Inflammatory macrophage treated with lipopolysaccharide for 1 hour (primary cell): Measurements from ENCODE around the gene UPF1.

ENCODE experiments used
- DNase-seq, 2 donors: peaks; one replicate each; pipeline ENCODE4 v3.0.0-alpha.2; 2020 to 2022

The UPF1 gene

DNA sequence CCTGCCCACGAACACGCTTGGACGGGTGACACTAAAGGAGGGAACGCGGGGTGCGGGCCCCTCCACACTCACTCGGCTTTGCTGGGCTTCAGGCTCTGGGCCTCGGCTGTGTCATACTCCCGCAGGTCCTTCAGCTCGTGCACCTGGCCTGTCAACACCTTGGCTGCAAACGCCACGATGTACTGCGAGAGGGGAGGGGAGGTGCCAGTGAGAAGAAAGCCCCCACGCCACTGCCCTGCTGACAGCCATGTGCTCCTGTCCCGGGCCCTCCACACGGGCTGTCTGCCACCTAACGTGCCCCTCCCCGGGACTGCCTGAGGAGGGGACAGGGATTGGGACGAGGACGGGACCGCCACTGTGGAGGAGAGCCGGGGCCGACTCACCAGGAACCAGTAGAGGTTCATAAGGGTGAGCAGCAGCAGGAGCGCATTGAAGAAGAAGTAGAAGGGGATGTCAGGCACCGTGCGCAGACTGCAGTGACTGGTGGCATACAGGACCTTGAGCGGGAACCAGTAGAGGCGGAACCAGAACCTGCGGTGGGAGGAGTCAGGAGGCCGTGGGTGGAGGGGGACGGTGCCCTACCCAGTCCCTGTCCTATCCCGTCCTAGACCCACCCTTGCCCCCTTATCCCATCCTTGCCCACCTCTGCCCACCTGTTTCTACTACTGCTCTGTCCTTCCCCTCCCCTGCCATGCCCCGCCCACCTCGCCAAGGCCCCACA lies 47.3 kb downstream of the UPF1 start:
- DNase-seq: no peak

DNA sequence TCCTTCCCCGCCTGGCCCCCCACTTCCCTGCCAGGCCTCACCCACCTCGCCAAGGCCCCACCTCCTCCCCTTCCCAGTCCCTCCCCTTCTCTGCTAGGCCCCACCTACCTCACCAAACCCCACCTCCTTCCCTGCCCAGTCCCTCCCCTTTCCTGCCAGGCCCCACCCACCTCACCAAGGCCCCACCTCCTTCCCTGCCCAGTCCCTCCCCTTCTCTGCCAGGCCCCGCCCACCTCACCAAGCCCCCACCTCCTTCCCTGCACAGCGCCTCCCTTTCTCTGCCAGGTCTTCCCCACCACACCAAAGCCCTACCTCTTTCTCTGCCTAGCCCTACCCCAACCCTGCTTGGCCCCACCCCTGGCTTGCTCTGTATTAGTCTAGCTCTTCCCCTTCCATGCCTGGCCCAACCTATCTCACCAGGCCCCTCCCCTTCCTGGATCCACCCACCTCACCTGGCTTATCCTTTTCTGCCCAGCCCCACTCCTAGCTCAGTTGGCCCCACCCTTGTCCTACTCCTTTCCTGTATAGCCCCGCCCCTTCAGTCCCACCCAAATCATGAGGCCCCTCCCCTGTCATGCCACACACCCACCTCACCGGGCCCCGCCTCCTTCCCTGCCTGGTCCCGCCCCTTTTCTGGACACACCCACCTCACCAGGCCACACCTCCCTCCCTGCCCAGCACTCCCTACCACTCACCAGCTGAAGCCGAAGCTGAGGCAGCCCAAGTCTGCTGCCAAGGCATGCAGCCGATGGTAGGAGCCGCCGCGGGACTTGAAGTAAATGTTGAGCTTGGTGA lies 48.0 kb downstream of the UPF1 start:
- peak in 1 of 2 donors; percentile 37 for DNase-seq

DNA sequence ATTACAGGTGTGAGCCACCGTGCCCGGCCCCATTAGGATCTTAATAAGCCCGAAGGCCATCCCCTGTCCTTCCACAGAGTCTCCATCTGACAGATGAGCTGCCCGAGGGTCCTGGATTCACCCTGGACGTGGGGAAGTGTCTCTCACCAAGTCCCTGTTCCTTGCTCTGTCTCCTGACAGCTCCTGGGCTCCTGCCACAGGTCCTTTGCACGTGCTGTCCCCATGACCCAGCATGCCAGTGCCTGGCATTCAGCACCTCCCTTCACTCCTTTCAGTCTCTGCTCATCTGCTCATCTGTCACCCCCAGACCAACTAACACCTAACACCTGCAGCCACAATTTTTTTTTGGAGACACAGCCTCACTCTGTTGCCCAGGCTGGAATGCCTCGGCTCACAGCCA lies 49.7 kb downstream of the UPF1 start:
- no peak for DNase-seq

DNA sequence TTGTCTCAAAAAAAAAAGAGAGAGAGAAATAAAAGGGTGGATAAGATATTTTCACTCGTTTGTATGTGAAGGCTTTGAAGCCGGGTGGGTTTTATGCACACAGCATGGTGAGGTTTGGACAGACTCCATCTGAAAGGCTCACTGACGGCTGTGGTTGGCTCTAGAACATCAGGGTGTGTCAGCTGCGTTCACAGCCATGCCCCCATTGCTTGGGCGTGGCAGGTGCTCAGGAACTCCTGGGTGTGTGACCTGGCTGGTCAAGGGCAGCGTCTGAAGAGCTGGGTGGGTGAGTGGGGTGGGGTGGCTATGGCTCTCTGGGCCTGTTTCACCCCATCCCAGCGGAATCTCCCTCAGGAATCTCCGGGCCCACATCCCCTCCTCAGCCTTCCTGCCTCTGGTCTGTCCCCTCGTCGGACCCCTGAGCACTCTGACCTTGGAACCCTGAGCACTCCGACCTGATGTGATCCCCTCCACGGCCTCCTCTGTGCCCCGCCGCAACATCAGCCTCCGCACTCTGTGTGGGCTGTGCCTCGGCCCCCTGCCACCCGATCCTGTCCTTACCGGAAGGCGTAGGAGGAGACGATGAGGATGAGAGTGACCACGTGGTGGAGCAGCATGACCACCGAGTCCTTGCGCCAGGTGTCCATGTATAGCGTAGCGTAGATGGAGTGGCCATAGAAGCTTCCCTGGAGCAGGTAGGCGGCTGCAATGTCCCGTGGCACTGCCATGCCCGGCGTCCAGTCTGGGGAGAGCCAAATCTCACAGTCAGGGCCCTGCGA lies 52.0 kb downstream of the UPF1 start:
- DNase-seq: no peak

DNA sequence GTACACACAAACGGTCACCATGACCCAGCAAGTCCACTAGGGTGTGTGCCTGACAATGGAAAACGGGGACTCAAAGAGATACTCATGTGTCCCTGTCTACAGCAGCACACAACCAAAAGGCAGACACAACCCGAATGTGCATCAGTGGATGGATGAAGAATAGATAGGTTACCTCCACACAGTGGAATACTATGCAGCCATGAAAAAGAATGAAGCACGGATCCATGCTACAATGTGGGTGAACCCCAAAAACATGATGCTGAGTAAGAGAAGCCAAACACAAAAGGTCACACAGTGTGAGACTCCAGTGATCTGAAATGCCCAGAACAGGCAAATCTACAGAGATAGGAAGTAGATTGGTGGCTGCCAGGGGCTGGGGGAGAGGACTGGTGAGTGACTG lies 55.2 kb downstream of the UPF1 start:
- no peak for DNase-seq

DNA sequence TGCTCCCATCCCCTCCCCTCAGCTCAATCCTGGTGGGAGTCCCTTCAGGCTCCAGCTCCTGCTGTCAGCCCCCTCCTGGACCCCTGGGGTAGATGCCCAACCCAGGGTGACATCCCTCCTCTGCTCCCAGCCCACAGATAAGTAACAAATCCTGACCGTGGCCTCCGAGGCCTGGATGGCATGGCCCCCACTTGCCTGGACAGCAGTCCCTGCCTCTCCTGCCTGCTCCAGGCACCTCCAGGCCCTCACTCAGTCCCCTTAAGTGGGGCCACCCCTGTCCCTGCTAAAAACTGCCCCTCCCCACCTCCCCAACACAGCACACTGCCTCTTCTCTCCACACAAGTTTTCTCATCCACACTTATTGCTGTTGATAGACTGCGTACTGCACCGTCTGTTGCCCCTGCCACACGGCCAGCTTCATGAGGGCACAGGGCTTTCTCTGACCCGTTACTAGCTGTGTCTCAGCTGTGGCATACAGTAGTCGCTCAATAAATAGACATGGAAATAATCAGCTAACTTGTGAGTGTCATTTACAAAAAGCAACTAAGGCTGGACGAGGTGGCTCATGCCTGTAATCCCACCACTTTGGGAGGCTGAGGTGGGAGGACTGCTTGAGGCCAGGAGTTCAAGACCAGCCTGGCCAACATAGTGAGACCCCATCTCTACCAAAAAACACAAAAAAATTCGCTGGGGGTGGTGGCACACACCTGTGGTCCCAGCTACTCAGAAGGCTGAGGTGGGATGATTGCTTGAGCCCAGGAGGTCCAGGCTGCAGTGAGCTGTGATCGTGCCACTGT lies 58.4 kb downstream of the UPF1 start:
- DNase-seq: no peak

DNA sequence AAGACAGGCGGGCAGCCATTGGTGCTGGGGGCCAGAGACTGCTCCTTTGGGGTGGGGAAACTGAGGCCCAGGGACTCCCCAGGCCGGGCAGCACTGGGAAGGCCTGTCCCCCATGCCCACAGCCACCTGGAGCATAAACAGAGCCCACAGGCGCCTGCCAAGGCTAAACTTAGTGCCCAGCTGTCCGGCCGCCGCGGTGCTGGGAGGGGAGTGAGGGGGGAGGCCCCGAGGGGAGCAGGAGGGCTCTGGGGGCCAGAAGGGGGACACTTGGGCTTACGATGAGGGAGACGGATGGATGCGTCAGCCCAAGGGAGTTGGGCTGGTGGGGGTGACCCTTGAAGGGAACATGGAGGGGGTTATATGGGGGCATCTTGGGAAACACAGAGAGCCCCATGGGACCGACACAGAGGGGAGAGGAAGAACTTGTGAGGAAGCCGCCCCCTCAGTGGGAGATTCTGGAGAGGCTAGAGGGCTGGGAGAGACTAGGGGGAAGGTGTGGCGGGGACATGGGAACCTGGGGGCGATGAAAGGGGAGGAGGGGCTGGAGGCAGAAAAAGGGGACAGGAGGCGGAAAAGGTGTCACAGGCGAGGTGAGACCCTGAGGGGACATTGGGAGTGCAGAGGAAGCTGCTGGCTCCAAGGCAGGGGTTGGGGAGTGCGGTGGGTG lies 62.0 kb downstream of the UPF1 start:
- no peak for DNase-seq

DNA sequence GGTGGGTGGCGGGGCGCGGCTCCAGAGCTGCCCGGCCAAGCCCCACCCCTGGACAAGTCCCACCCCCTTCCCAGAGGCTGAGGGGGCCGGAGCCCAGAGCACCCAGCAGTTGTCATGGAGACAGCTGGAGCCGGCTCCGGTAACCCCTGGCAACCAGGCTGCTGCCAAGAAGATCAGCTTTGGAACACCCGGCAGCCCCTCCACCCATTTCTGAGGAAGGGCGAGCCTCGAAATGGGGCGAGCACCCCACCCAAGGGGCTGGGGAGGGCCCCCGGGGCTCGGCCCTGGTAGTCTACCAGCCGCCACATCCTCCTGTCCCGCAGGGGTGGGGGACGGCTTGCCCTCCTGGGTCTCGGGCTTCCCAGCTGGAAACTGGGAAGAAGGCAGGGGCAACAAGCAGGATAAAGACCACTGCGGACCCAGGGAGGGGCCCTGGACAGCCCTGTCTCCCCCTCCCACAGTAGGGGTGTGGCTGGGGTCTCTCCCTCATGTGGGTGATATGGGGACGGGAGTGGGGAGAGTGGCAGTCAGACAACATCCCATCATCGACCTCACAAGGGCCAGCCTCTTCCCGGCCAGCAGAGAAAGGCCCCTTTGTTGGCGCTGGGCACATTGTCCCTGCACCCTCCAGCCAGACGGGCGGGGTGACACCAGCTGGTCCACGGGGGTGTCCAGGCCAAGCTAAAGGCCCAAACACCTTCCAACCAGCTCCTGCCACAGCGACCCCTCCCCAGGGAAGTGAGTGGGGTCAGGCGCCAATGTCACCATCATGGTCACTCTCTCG lies 62.7 kb downstream of the UPF1 start:
- DNase-seq: no peak

DNA sequence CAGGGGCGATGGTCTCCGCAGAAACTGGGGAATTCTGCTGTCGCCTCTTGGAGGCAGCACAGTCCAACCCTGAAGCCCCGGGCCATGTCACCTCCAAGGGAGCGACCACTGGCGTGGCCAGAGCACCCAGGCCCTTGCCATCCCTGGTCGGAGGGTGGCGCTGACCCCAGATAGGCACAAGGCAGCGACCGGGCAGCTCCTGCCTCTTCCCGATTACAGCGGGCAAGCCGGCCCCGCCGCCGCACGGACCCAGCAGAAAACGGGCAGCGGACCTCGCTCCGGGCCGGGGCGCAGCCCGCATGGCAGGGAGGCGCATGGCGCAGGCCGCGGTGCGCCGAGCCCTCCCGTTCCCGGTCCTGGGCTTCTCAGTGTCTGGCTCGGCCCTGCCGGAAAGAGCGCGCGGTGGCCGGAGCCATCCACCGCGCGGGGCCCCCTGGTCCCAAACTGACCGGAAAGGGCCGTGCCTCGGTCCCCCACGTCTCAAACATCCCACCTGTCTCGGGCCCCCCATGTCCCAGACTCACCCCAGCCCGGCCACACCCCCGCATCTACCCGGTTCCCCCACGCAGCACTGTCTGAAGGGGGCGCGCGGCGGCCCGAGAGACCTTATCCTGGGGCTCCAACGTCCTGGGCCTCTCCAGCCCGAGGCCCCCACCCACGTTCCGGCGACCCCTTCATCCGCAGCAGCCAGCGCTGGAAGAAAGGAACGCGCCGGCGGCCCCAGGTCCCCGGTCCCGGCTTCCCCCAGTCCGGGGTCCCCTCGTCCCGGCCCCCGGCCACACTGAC lies 63.5 kb downstream of the UPF1 start:
- peak; percentile 26 to 31 for DNase-seq

DNA sequence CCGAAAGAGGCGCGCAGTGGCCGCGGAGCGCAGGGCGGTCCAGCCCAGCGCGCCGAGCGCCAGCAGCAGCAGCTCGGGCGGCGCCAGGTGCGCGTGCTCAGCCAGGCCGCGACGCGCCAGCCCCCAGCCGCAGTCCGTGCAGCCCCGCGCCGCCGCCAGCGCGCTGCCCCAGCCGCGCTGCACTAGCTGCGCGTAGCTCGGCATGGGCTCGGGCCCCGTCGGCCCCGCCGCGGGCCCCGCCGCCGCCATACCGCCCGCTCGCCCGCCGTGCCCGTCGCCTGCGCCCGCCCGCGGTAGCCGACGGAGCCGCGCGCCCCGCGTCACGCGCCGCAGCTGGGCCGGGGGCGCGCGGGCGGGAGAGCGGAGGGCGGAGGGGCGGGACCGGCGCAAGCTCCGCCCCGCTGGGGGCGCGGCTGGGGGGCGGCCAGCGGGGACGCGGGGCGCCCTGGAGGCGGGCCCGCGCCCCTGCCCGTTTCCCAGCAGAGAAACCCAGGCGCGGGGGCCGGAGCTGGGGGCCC lies 64.1 kb downstream of the UPF1 start, which contains the start of gene CERS1:
CERS1 (minus strand) TSS at position 335 of the 518 bp plus-strand sequence; CDS start at position 249, 86 bp downstream.
- no peak for DNase-seq

DNA sequence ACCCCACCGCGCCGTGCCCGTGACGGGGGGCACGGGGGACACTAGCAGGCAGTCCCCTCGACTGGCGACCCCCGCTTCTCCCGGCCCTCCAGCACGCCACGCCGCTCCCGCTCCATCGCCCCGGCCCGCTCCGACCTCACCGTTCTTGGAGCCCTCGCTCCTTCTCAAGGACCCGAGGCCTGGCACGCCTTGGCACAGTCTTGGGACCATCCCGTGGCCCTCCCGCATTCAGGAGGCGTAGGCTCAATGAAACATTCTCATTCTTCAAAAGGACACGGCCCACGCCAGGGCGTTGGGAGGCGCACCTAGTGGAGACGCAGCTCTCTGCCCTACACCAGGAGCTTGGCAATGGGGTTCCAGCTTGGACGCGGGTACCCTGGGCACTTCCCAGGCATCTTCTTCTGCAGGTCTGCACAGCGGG lies 64.7 kb downstream of the UPF1 start:
- DNase-seq: no peak

DNA sequence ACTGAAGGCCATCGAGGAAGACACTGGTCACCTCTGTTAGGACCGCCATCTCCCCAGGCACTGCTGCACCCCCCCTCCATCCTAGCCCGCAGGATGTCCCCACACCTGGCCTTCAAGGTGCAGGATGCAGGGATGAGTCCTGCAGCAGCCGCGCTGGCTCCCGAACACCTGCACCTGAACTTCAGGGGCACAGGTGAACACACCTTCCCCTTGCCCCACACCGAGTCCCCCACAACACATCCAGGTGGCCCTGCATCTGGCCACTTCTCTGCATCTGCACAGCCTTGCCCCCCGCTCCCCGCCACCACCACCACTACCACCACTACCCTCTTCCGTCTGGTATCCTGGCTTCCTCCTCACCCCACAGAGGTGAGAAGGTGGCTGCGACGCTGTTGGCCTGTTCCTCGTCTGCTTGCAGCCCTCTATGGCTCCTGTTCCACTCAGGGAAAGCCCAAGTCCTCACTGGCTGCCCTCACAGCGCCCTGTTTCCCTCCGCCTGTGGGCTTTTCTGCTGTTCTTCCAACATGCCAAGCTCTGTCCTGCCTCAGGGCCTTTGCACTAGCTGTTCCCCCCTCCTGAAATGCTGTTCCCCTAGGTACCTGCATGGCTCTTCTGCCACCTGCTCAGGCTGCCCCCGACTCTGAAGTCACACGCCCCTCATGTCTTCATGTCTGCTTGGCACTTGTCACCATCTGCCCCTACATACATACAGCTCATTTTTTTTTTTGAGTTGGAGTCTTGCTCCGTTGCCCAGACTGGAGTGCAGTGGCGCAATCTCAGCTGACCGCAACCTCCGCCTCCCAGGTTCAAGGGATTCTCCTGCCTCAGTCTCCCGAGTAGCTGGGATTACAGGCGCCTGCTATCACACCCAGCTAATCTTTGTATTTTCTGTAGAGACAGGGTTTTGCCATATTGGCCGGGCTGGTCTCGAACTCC lies 65.6 kb downstream of the UPF1 start:
- DNase-seq: no peak

DNA sequence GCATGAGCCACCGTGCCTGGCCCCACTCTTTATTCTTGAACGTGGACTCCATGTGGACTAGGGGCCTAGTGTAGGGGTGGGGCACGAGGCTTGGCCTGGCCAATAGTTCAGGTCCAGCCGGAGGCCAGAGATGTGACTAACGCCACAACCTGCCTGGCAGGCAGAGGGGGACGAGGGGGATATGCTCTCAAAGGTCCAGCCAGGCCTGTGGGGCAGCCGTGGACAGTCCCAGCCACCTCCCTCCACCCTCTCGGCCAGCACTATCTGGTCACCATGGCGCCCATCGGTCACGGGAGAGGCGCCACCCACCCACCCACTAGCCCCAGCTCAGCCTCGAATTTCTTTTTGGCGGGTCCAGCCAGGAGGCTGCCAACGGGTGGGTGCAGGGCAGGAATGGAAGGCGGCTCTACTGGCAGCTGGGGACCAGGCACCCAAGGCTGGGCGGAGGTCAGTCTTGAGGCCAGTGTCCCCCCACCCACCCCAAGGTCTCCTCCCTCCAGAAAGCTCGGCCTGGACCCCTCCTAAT lies 66.4 kb downstream of the UPF1 start:
- DNase-seq: no peak

DNA sequence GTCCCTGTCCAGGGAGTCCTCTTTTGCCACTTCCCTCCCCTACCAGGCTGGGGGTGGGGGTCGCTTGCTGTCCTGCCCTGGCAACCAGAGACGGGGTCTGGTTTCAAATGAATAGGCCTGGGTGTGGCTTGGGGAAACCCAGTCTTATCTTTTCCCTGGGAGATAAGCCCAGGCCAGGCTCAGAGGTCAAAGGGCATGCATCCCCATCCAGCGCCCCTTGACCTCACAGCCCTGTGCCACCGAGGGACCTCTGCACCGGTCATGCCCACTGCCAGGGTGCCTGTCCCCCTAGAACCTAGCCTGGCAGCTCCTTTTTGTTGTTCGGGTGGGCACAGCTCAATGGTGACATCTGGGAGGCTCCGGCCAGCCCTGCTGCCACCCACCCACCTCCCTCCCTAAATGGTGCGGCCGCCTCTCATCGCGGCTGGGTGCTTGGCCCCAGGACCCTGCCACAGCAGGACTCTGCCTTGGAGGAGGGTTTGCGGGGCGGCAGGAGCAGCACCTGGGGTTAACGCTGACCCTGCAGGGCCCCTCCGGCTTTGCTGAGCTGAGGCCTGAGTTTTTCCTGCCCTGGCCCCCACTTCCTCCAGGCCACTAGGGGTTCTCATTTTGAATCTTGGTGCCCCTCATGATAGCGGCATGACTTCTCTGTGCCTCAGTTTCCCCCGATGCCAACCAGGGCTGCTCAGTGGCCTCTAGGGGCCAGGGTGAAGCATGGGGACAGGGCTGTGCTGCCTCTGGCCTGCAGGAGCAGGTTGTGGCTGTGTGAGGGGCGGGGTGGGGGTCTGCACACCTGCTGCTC lies 67.0 kb downstream of the UPF1 start:
- DNase-seq: no peak

DNA sequence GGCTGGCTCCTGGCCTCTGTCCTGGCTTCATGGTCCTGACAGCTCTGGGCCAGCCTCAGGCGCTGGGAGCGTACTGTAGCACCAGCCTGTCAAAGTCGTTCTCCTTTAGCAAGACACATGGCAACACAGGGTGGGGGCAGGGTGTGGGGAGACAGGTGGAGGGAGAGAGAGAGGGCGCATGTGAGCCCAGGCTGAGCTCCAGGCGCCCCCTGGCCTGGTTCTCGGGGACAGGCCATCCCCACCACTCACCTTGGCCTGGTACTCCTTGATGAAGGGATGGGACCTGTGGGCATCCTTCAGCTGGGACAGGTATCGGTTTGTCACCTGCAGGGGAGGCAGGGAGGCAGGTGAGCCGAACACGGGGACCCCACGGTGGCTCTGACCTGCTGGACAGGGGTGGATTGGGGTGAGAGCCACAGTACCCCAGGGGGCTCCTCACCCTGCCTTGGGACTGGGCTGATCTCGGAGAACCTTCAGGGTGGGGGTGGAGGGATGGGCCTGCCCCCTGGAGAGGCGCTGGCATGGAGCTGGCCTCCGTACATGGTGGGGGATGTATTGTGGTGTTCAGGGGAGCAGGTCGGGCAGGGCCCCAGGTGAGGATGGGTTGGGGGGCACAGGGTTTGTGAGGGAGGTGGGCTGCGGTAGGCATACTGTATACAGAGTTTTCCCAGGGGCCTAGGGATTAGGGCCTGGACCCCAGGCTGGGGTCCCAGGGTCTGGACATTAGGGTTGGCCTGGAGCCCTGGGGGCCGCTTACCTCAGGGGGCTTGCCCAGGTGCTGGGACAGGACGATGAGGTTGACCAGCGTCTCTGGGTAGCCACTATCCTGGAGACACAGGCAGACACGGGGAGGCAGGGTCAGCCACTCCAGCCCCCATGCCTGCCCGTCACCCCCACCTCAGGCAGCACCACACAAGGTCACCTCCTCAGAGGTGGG lies 68.1 kb downstream of the UPF1 start:
- DNase-seq: no peak

DNA sequence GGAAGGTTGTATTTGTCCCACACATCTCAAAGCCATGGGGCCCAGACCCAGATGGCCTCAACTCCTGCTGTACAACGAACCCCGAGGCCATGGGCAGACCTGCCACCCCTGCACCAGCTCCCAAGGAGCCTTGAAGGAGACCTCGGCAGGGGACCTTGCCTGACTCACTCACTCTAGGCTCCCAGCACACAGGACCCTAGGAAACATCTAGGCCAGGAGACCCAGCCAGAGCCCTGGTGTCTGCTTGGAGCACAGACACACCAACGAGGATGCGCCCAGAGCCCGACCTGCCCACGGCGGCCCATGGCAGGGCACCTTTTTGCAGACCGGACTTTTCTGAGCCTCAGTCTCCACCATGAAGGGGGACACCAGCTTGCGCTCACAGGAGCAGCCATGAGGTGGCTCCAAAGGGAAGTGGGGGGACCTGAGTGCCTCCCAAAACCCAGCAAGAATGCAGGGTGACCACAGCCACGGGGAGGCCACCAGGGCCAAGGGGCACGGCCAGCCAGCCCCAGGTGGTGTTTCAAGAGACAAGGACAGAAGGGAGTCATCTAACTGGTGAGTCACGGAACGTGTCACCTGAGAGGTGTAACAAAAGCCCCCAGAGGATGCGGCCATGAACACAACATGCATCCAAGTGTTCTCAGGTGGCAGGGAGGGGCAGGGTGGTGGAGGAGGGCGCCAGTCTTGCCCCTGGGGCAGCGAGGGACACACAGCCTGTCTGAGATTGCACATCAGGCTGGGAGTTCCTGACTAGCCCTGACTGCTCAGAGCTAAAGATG lies 69.1 kb downstream of the UPF1 start:
- DNase-seq: no peak
